Measurements from ENCODE around the gene C2CD4A.
A peak's percentile ranks its signal among the peaks of the same experiment; 100 is the strongest.

The C2CD4A gene

DNA sequence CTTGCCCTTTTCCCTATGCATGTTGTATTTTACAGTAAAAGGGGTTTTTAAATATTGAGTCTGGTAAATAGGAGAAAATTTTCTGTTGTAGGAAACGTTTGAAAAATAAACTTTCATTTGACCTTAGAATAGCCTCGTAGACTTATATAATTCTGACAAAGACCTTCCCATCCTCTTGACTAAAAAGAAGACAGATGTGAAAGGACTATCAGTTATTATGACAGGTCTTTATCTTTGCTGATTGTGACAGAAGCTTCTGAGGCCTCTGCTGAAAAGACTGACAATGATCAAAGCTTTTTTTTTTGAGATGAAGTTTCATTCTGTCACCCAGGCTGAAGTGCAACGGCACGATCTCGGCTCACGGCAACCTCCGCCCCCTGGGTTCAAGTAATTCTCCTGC, 24.2 kb downstream of the C2CD4A start:
- DNase-seq, result no peak
- in situ Hi-C loops (cut with MboI; ENCODE audit: low pct_unique_long_range_greater_than_20kb, low sequenced_read_pairs), result no loop called here

DNA sequence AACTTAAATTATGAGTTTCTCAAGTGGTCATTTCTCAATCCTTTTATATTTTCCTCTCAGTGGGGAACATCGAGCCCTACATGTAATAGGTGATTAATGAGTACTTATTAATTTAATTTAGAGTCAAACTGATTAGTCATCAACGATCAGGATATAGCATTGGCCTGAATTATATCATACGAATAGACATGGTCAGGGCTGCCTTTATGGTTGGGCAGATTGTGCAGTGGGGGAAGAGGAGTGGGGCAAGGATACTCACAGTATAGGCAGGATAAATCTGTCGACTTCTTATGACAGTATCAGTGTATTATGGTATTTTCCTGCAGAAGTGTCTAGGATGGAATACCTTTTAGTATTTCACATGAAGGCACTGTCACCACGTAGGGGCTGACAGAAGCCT, 27.0 kb downstream of the C2CD4A start:
- DNase-seq, result no peak
- in situ Hi-C loops (cut with MboI; ENCODE audit: low pct_unique_long_range_greater_than_20kb, low sequenced_read_pairs), result no loop called here

DNA sequence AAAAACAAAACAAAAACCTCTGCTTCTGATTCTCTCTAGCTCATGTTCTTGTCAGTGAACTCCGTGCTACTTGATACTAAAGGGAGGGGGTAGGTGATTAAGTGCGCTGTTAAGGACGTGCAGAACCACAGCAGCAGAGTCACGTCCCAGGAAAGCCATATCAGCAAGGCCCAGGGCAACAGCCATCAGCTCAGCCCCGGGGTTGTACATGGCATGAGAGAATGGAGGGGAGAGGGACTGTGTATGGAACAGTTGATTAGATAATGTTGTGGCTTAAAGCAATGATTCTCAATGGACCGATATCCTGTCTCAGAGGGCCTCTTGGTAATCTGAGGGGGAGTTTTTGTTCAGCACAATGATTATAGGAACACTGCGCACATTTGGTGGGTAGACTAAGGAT, 27.6 kb downstream of the C2CD4A start:
- DNase-seq, result no peak
- in situ Hi-C loops (cut with MboI; ENCODE audit: low pct_unique_long_range_greater_than_20kb, low sequenced_read_pairs), result no loop called here

DNA sequence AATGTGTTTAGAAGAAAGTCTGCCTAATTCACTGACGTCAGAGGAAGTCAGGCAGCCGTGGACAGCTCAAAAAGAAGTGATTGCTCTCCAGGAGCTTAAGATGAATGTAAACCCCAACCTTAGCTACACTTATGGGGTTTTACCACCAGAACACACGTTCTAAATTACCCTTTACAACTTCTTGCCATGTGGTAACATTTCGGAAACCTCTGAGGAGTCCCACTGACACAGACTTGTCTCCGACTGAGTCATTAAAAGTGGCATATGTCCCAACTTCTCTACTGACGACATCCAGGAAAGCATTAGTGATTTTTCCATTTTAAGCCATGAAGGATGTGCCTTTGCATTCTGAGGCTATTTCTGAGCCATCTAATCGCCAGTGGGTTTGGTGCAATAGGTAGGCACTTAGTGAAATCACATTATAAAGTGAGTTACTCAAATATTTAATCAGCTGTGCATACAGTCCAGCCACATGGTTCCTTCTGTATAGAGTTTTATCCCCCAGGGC, 32.4 kb downstream of the C2CD4A start:
- no peak for DNase-seq
- in situ Hi-C loops (cut with MboI; ENCODE audit: low pct_unique_long_range_greater_than_20kb, low sequenced_read_pairs), result no loop called here

DNA sequence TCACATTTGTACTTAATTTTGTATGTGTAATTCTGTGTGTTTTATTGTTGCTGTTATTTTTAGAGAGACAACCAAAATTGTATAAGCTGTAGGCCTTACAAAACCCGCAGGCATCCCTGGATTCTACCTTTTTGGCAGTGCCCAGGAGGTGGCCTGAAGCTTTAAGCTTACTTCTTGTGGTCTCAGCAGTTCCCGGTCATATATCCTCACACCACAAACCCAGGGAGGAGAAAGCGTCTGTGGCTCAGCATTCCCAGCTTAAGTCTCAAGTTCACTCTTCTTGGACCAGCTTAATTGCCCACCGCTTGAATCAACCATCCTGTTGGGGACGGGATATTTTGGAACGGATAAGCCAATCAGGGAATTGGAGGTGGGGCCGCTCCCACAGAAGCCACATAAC, 36.7 kb downstream of the C2CD4A start:
- DNase-seq, result no peak
- in situ Hi-C loops (cut with MboI; ENCODE audit: low pct_unique_long_range_greater_than_20kb, low sequenced_read_pairs), result no loop called here

DNA sequence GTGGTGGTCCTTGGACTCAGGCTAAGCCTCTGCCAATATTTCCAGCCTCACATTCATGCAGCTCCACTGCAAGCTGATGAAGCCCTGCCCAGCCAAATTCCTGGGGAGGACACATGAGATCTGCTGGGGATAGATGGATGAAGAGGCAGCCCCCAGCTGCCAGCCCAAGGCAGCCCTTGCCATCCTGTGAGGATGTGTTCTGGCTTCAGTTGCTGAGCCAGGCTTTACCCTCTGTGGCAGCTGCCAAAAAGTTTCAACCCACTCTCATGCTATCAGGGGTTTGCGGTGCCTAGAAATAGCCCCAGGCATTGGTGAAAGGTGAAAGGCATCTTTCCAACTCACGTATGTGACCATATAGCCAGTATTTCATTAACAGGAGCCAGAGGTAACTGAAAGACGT, 37.6 kb downstream of the C2CD4A start:
- in situ Hi-C loops (cut with MboI; ENCODE audit: low pct_unique_long_range_greater_than_20kb, low sequenced_read_pairs), result no loop called here

DNA sequence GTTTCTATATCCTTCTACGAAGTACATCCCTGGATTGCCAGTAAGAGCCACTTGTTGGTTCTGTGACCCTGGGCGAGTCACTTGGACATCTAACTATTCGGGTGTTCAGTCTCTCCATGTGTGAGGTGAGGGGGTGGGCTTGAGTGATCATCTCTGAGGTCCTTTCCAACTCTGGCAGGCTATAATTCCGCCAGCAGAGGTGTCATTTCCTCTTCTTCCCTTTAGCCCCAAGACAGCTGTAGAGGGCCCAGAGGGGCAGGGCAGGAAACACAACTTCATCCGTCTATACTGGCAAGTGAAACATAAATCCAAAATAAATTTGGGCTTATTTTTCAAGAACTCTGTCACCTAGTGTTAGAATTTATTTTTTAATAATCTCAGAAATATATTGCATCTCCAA, 38.1 kb downstream of the C2CD4A start:
- in situ Hi-C loops (cut with MboI; ENCODE audit: low pct_unique_long_range_greater_than_20kb, low sequenced_read_pairs), result no loop called here
- DNase-seq, result no peak

More for the DNA sequence above, 37.6 kb downstream of the C2CD4A start:
- DNase-seq, result no peak

DNA sequence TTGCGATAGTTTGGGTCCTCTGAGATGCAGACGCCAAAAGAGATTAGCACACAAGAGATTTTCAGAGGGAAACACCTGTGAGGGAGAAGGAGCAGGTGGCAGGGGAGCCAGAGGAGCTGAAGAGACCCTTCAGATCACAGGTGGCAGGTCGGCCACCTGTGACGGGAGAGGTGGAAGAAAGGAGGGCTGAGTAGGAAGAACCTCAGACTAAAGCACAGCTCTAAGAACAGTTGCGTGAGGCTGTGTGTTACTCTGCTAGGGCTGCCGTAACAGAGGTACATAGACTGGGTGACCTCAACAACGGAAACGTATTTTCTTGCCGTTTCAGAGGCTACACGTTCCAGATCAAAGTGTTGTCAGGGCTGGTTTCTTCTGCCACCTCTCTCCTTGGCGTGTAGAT, 38.5 kb downstream of the C2CD4A start:
- no peak for DNase-seq
- in situ Hi-C loops (cut with MboI; ENCODE audit: low pct_unique_long_range_greater_than_20kb, low sequenced_read_pairs), result no loop called here

DNA sequence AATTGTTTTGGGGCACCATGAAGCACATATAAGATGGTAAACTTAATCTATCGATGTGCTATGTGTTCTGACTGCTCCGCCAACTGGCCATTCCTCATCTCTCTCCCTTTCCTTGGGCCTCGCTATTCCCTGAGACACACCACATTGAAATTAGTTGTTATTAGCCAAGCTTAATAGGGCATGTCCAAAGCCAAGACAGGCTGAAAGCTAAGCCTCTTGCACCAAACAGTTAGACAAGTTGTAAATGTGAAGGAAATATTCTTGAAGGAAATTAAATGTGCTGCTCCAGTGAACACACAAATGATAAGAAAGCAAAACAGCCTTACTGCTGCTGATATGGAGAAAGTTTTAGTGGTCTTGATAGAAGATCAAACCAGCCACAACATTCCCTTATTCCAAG, 39.3 kb downstream of the C2CD4A start:
- in situ Hi-C loops (cut with MboI; ENCODE audit: low pct_unique_long_range_greater_than_20kb, low sequenced_read_pairs), result no loop called here
- no peak for DNase-seq

DNA sequence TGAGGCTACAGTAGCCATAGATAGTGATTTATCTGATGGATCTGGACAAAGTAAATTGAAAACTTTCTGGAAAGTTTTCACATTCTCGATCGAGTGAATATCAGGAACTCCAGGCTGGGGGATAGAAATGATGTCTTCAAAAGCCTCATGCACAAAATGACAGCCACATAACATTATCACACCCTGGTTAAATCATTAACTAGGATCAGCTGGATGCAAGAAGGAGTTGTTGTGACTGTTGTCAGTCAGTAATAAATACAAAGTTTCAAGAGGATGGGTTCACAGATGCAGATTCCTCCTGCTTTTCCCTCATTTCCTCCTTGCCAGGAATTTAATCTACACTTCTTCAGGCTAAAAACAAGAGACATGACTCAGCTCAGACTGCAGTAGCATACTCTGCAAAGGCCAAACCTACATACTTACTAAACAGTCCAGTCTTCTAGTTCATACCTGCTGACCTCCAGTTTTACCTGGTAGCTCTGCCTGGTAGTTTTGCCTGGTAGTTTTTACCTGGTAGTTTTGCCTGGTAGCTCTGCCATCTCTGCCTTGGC, 40.9 kb downstream of the C2CD4A start:
- no peak for DNase-seq
- in situ Hi-C loops (cut with MboI; ENCODE audit: low pct_unique_long_range_greater_than_20kb, low sequenced_read_pairs), result no loop called here

DNA sequence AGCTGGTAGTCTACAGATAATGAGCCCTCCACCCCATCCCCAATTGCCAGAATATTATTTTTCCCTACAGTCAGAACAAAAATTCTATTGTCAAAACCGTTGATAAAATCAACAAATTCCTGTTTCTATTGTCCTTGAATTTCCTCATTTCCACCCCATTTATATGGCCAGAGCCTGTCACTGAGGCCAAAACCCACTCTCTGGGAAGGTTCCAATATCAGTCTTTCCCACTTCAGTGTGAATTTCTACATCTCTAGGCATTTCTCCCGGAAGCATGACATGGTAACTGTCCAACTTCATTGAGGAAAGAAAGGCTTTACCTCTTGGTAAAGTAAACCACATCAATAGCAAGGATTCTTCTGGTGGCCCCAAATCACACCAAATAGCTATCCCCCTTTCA, 41.6 kb downstream of the C2CD4A start:
- DNase-seq, result no peak
- in situ Hi-C loops (cut with MboI; ENCODE audit: low pct_unique_long_range_greater_than_20kb, low sequenced_read_pairs), result no loop called here

DNA sequence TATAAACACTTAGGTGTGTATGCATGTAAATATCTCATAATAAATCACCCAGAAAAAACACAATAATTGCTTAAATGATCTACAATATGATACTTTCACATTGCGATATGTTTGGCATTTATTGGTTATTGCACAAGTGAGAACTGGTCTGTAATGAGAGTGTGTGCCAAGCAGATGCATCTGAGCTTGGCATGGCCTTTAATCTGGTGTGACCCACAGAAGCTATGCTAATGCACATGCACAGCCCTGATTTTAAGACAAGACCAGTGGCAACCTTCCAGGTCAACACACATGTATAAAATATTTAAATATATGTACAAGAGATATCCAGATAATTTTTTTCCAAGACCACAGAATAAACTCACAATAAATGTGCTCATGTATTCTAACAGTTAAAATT, 42.7 kb downstream of the C2CD4A start:
- no peak for DNase-seq
- in situ Hi-C loops (cut with MboI; ENCODE audit: low pct_unique_long_range_greater_than_20kb, low sequenced_read_pairs), result no loop called here

DNA sequence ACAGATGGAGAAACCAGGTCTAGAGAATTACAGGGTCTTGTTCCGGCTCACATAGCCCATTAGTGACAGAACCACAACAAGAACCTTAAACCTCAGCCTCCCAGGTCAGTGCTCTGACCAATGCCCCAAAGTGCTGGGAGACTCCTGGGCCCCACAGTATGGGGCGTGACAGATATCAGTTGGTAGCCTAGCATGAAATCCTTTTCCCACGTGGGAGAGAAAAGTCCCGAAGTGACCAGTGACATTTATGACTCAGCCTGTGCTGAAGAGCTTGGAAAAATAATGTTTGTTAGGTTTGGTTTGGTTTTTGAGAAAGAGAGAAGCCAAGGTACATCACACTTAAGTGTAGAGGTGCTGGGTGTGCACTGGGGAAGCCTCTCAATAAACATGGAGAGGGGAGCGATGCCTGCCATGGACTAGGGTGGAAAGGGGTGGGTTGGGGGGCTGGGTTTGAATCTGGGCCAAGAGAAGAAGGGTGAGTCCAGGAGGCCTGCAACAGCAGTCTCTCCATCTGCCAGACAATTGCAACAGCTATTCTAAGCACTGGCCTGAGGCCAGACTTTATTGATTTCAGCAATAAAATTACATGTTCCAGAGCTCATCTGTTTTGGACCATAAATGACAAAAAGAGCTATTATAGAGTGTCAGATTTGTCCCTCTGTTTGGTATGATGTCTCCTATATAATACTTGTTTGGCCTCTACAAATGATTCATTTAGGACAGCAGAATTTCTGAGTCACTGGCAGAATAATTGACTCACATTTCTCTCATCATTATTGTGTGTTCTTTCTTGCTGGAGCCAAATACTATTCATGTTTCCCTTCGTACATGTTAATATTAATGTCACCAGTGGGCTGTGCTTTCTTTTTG, 43.4 kb downstream of the C2CD4A start:
- in situ Hi-C loops (cut with MboI; ENCODE audit: low pct_unique_long_range_greater_than_20kb, low sequenced_read_pairs), result no loop called here
- no peak for DNase-seq

DNA sequence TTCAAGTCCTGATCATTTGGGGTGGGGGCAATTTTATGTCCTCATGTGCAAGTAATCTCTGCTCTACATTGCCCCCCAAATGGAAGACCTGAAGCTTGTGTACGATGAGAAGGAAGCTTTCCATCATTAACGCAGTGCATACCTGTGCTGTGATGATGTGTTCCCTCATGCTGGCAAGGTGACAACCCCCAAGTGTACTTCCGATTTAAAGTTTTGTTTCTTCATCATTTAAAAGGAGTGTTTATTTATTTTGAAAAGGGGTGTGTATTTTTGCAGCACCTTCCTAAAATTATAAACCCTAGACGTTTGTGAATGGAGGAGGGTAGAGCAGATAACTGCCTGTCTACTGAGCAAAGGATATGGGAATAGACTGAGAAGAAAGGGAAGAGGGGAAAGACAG, 45.3 kb downstream of the C2CD4A start:
- DNase-seq, result no peak
- in situ Hi-C loops (cut with MboI; ENCODE audit: low pct_unique_long_range_greater_than_20kb, low sequenced_read_pairs), result no loop called here

DNA sequence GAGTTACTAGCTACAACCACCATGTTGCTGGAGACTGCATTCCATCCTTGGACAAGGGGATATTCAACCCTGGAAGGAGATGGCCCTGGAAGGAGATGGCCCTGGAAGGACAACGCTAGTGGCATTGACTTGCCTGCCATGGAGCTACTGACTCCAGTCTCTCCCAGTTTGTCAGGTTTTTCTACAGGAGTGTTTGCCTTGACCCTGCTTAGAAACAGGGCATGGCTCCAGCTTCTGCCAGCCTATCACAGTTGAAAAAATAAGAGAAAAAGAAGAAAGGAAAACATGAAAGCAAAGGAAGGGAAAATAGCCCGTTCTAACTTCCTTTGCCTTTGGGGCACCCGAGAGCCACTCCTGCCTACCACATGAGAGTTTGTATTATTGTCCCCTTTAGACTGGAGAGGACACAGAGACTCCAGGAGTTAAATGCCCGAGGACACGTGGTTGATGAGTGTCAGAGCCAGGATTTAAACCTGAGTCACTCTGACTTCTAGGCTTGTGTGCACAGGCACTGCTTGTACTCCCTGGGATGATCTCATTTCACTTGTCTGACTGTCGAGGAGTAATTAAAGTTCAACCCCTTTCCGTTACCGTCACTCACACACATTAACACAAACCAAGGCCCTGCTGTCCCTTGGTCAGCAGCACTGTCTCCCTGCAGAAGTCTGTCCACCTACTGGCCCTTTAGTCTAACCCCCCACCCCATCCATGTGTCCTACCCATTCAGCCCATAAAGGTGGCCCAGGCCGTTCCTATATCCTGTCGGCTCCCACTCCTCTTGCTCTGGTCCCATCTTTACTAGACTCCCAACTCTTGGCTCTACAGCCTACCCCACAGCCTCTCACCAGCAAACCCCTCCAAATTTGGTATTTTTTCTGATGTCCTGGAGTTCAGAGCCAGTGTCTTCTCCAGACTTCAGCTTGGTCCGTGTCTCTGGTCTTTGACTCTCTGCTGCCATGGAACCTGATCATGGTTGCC, 46.1 kb downstream of the C2CD4A start:
- DNase-seq, result no peak

DNA sequence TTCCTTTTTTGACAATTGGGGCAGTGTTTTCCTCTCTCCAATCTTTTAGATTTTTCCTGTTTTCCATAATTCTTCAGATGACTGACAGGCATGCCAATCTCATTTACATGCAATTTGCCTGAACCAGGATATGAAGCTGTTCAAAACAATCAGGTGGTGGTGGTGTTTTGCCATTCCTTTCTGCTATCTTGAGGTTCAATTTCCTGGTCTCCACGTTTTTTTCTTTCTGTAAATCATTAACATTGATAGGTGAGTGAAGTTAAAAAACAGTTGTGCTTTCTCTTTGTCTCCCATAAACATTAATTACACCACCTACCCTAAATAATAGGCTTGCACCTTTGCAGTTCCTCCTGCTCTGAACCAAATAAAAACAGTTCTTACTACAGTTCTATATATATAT, 49.1 kb downstream of the C2CD4A start:
- DNase-seq, result no peak
- in situ Hi-C loops (cut with MboI; ENCODE audit: low pct_unique_long_range_greater_than_20kb, low sequenced_read_pairs), result no loop called here

More for the DNA sequence above, 46.1 kb downstream of the C2CD4A start:
- in situ Hi-C loops (cut with MboI; ENCODE audit: low pct_unique_long_range_greater_than_20kb, low sequenced_read_pairs), result no loop called here

DNA sequence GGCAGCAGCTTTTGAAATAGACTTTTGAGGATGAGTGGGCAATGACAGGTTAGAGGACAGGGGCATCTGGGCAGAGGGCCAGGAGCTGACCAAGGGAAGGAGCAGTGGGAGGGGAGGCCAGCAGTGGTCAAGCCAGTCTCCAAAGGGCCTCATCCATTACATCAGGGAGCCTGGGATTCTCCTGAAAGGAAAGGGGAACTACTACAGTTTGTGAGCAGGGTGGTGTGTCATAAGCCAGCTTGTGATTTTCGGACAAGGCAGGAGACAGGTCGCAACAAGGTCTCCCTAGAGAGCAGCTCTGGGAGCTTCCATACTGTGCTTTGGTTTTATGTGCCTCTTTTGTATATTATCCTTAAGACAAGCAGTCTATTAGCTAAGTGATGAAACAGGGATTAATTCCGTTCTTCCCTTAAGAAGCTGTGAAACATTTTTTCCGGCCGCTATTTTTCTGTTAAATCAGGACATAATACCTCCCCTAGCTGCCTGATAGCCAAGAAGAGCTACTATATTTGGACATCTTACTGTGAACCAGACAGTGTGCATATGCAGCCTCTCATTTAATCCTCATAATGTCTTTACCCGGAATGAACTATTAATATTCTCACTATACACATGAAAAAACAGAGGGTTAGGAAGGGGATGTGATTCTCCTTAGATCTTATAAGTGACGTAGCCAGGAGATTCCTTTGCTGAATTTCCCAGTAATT, 51.9 kb downstream of the C2CD4A start:
- DNase-seq, result no peak
- in situ Hi-C loops (cut with MboI; ENCODE audit: low pct_unique_long_range_greater_than_20kb, low sequenced_read_pairs), result no loop called here

DNA sequence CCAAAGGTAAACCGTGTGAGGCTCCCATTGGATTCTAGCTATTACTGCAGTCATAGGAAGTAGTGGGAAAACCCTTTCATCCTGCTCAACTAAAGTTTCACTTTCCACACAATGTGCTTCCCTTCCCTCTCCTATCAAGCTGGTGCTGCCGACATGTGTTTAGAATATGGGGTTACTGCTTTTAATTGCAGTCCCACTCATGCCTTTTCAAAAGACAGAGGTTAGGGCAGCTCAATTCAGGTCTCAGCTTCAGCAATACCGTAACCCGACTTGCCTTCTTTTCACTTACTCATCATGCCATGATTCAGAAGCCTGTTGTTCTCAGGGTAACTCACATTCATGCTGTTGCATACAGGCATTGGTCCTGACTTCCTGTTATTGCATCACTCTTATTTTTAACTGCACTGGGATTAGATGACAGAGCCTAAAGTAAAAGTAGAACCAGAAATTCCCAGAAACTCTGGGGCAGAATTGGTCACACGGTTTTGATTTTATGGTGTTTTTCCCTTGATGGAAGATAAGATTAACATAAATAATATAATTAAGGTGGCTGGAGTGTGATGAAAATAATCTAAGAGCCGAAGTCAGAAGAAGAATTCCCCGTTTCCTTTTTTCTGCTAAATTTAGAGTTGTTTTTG, 52.6 kb downstream of the C2CD4A start:
- in situ Hi-C loops (cut with MboI; ENCODE audit: low pct_unique_long_range_greater_than_20kb, low sequenced_read_pairs), result no loop called here
- DNase-seq, result peak; percentile 84

DNA sequence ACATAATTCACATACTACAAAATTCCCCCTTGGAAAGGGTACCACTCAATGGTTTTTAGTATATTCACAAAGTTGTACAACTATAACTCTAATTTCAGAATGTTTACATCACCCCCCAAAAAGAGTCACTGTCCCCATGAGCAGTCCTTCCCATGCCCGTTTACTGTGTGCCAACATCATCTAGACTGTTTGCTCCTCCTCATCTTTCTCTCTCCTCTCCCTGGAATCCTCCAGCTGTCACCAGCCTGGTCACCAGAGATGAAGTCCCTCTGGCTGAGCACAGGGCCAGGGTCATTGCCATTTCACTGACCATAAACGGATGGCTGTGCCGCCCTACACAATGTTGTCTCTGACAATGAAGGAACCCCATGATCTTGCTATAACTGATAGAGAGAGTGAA, 53.1 kb downstream of the C2CD4A start:
- DNase-seq, result no peak
- in situ Hi-C loops (cut with MboI; ENCODE audit: low pct_unique_long_range_greater_than_20kb, low sequenced_read_pairs), result no loop called here
